Cardiac muscle cell (in vitro differentiated cells and primary cell): Measurements from ENCODE around the gene DAB1. TPM values are rescaled to one million over a fixed set of nuclear protein-coding genes. Genes with fewer than 3 reads are reported as not detected.
A peak's percentile ranks its signal among the peaks of the same experiment; 100 is the strongest.

ENCODE experiments used
- DNase-seq, 2 donors: peaks; one replicate each; pipeline versions ENCODE4 v3.0.0 to v3.0.0-alpha.2; 2010 to 2017; ENCODE audit warnings: low read depth in 1 of 2, low spot score in 1 of 2
- H3K27ac ChIP-seq: fragments of 200-600 bp; sonication (generic); 2 replicates; pipeline ENCODE4 v1.5.1; 2016
- H3K27me3 ChIP-seq: fragments of 200-600 bp; sonication (generic); 2 replicates; pipeline ENCODE4 v1.6.0; 2016; ENCODE audit warnings: control low read depth
- H3K36me3 ChIP-seq: fragments of 200-600 bp; sonication (generic); 2 replicates; pipeline ENCODE4 v1.5.1; 2016; ENCODE audit warnings: control low read depth
- H3K4me1 ChIP-seq: fragments of 200-600 bp; sonication (generic); 2 replicates; pipeline ENCODE4 v1.8.1; 2017; ENCODE audit warnings: low read depth, mild to moderate bottlenecking, mixed run types
- H3K4me3 ChIP-seq: fragments of 200-600 bp; sonication (generic); 2 replicates; pipeline ENCODE4 v1.5.1; 2016; ENCODE audit warnings: mild to moderate bottlenecking
- H3K9me3 ChIP-seq: fragments of 200-600 bp; sonication (generic); 2 replicates; pipeline ENCODE4 v1.5.1; 2017; ENCODE audit warnings: low read depth, mild to moderate bottlenecking, control low read depth
- polyA plus RNA-seq: library from polyadenylated mRNA; unstranded; fragments of >200 nt; fragmentation: Nextera tagmentation; extraction: Ambion mirVana; gene quantifications from 2 replicates; pipeline ENCODE4 v1.2.1, GENCODE V29; 2016
- total RNA-seq: library from RNA; depleted of rRNA; stranded (reverse); fragments of >200 nt; gene quantifications from 2 replicates; pipeline ENCODE4 v1.2.3, GENCODE V29; 2016
- TF ChIP-seq, protein P1 (sequence below): IDR thresholded peaks from 2 replicates; pipeline ENCODE4 v1.5.1; 2012; ENCODE audit warnings: low read depth, mild to moderate bottlenecking, low read length

Gene DAB1
- total and polyA plus RNA-seq, 2 experiments from 2014 or later: 24.1 to 26.6 TPM

GRCh38 chr1:56948403-56949023 is 475.3 kb downstream of the DAB1 start:
- no peaks in the 10 kb centered on the region for H3K36me3 ChIP-seq
- peak in 1 of 2 donors; percentile 65 for DNase-seq
- TF ChIP-seq, protein P1, sequence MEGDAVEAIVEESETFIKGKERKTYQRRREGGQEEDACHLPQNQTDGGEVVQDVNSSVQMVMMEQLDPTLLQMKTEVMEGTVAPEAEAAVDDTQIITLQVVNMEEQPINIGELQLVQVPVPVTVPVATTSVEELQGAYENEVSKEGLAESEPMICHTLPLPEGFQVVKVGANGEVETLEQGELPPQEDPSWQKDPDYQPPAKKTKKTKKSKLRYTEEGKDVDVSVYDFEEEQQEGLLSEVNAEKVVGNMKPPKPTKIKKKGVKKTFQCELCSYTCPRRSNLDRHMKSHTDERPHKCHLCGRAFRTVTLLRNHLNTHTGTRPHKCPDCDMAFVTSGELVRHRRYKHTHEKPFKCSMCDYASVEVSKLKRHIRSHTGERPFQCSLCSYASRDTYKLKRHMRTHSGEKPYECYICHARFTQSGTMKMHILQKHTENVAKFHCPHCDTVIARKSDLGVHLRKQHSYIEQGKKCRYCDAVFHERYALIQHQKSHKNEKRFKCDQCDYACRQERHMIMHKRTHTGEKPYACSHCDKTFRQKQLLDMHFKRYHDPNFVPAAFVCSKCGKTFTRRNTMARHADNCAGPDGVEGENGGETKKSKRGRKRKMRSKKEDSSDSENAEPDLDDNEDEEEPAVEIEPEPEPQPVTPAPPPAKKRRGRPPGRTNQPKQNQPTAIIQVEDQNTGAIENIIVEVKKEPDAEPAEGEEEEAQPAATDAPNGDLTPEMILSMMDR: no peak
- no peak overlapping the region for H3K4me3 ChIP-seq
- H3K27me3 ChIP-seq: no peaks in the 10 kb centered on the region
- H3K4me1 ChIP-seq: no peaks in the 10 kb centered on the region
- no peaks in the 10 kb centered on the region for H3K9me3 ChIP-seq
- no peak overlapping the region for H3K27ac ChIP-seq
